CD1c-positive myeloid dendritic cell (primary cell): ENCODE measurements around the gene CHDH.

ENCODE experiments used
- DNase-seq: peaks from one replicate; pipeline ENCODE4 v3.0.0-alpha.2; 2016; ENCODE audit errors: extremely low spot score

The CHDH gene

GRCh38 chr3:53849916-53850315 is 3.7 kb upstream of the CHDH start:
- no peak for DNase-seq

- DNase-seq = no peak
Measured at GRCh38 chr3:53846851-53847155, 584 bp upstream of the CHDH start.

GRCh38 chr3:53845881-53846133 is 412 bp downstream of the CHDH start:
- DNase-seq = no peak

- DNase-seq = peak; percentile 33
Measured at GRCh38 chr3:53845103-53845880, 927 bp downstream of the CHDH start.

GRCh38 chr3:53844262-53845102 is 1.7 kb downstream of the CHDH start:
- DNase-seq = no peak

GRCh38 chr3:53843195-53844177 is 2.7 kb downstream of the CHDH start:
- DNase-seq = no peak

GRCh38 chr3:53842436-53843194 is 3.6 kb downstream of the CHDH start:
- DNase-seq = no peak

GRCh38 chr3:53841296-53841695 is 4.9 kb downstream of the CHDH start:
- DNase-seq = no peak

- DNase-seq = peak; percentile 14
Measured at GRCh38 chr3:53837331-53837730, 8.9 kb downstream of the CHDH start.

GRCh38 chr3:53836084-53836872 is 9.9 kb downstream of the CHDH start:
- DNase-seq = no peak

GRCh38 chr3:53835257-53835656 is 11.0 kb downstream of the CHDH start:
- DNase-seq = no peak

- DNase-seq = peak; percentile 60
Measured at GRCh38 chr3:53834429-53835095, 11.7 kb downstream of the CHDH start.

GRCh38 chr3:53833700-53834099 is 12.5 kb downstream of the CHDH start:
- DNase-seq = peak; percentile 48

- DNase-seq = no peak
Measured at GRCh38 chr3:53833053-53833645, 13.1 kb downstream of the CHDH start.

GRCh38 chr3:53830944-53831343 is 15.3 kb downstream of the CHDH start:
- no peak for DNase-seq

- no peak for DNase-seq
Measured at GRCh38 chr3:53829605-53830004, 16.6 kb downstream of the CHDH start.

GRCh38 chr3:53828581-53828980 is 17.6 kb downstream of the CHDH start:
- peak; percentile 15 for DNase-seq

GRCh38 chr3:53826048-53826447 is 20.2 kb downstream of the CHDH start:
- no peak for DNase-seq

GRCh38 chr3:53824795-53825194 is 21.4 kb downstream of the CHDH start:
- DNase-seq = no peak
